DOHH2 (cell line): ENCODE data around the gene ZFAND3.

Source experiments
- CTCF ChIP-seq: fragments of 200-600 bp; sonication (generic); IDR thresholded peaks from one replicate; pipeline ENCODE4 v1.5.1; 2014; ENCODE audit warnings: antibody characterized with exemption, mild to moderate bottlenecking, low read depth, low read length; ENCODE audit not compliant: poor library complexity, severe bottlenecking
- EZH2phosphoT487 ChIP-seq: fragments of 200-600 bp; sonication (generic); IDR thresholded peaks from 2 replicates; pipeline ENCODE4 v1.6.1; 2017; ENCODE audit warnings: borderline replicate concordance, mild to moderate bottlenecking, antibody characterized with exemption, low read length, moderate library complexity, mixed read lengths

- TF ChIP-seq CTCF, result no peak
- no peak for TF ChIP-seq EZH2phosphoT487
Measured at GRCh38 chr6:38193051-38193450, 373.5 kb downstream of the ZFAND3 start.
